H1 (cell line): ENCODE data around the gene DENND6B. TPM values are rescaled to one million over a fixed set of nuclear protein-coding genes. Genes with fewer than 3 reads are reported as not detected.
A peak's percentile ranks its signal among the peaks of the same experiment; 100 is the strongest.

Experiments used
- CTCF ChIA-PET: fragments of 300-600 bp; sonication (Branson Sonifier 250); formaldehyde crosslinking; loops from one replicate; lab custom pipeline; 2021; ENCODE audit not compliant: partially characterized antibody; lab: Charles Lee
- POLR2A ChIA-PET: fragments of 300-600 bp; sonication (Branson Sonifier 250); formaldehyde crosslinking; loops from one replicate; lab custom pipeline; 2021; ENCODE audit warnings: inconsistent platforms; ENCODE audit not compliant: partially characterized antibody; lab: Charles Lee
- DNase-seq, 2 experiments: peaks; one replicate each; pipeline versions ENCODE4 v3.0.0 to v3.0.0-alpha.2; 2010 to 2022; ENCODE audit warnings: low spot score in 2 of 2, low read depth in 1 of 2, mixed read lengths in 1 of 2
- FAIRE-seq: peaks from 2 replicates; lab custom pipeline; 2011; peaks lifted over from hg19 to GRCh38; lab: Jason Lieb, UNC
- H2AFZ ChIP-seq: 2 replicates; pipeline ENCODE4 v1.8.1; 2012; ENCODE audit warnings: low read length, inconsistent platforms
- H2AK5ac ChIP-seq: 2 replicates; pipeline ENCODE4 v1.6.1; 2013; ENCODE audit warnings: low read depth, low read length
- H2BK120ac ChIP-seq: replicated peaks from 2 replicates; pipeline ENCODE3; 2013; ENCODE audit warnings: low read depth, low read length, inconsistent platforms
- H2BK12ac ChIP-seq: 2 replicates; pipeline ENCODE4 v1.6.1; 2013; ENCODE audit warnings: low read depth, low read length
- H2BK15ac ChIP-seq: 2 replicates; pipeline ENCODE4 v1.6.1; 2013; ENCODE audit warnings: low read length
- H2BK20ac ChIP-seq: 2 replicates; pipeline ENCODE4 v1.6.1; 2013; ENCODE audit warnings: low read length
- H2BK5ac ChIP-seq: 2 replicates; pipeline ENCODE4 v1.6.1; 2013; ENCODE audit warnings: low read depth, low read length
- H3K14ac ChIP-seq: 2 replicates; pipeline ENCODE4 v1.6.1; 2013; ENCODE audit warnings: inconsistent platforms; ENCODE audit not compliant: insufficient read length
- H3K18ac ChIP-seq: 2 replicates; pipeline ENCODE4 v1.6.1; 2013; ENCODE audit warnings: low read length; ENCODE audit errors: extremely low read depth
- H3K23ac ChIP-seq: 2 replicates; pipeline ENCODE4 v1.6.1; 2013; ENCODE audit warnings: inconsistent platforms; ENCODE audit not compliant: insufficient read length
- H3K23me2 ChIP-seq: 2 replicates; pipeline ENCODE4 v1.6.1; 2013; ENCODE audit warnings: low read depth, low read length
- H3K27ac ChIP-seq: 2 replicates; pipeline ENCODE4 v1.6.1; 2011; ENCODE audit warnings: low read depth, low read length, inconsistent platforms
- H3K27me3 ChIP-seq, 4 experiments: replicated peaks in 1 of 4; 1 replicate in 1 of 4; 2 replicates in 3 of 4; pipeline versions ENCODE4 v1.6.1 to v1.8.1; 2011 to 2013; ENCODE audit warnings: low read length in 3 of 4, mild to moderate bottlenecking in 3 of 4, inconsistent platforms in 2 of 4, mixed read lengths in 2 of 4, moderate library complexity in 1 of 4; ENCODE audit not compliant: control insufficient read depth in 3 of 4, insufficient read depth in 3 of 4; ENCODE audit errors: extremely low read depth in 1 of 4
- H3K36me3 ChIP-seq, 4 experiments: 2 replicates each; pipeline versions ENCODE4 v1.6.1 to v1.8.1; 2011 to 2013; ENCODE audit warnings: mild to moderate bottlenecking in 4 of 4, low read length in 3 of 4, moderate library complexity in 2 of 4, control low read depth in 1 of 4, inconsistent platforms in 1 of 4; ENCODE audit not compliant: insufficient read depth in 4 of 4, control insufficient read depth in 2 of 4
- H3K4ac ChIP-seq: replicated peaks from 2 replicates; pipeline ENCODE3; 2013; ENCODE audit warnings: low read length, low read depth, mixed read lengths, inconsistent platforms; ENCODE audit not compliant: insufficient read length
- H3K4me1 ChIP-seq, 4 experiments: replicated peaks in 1 of 4; 1 replicate in 1 of 4; 2 replicates in 3 of 4; pipeline versions ENCODE4 v1.6.1 to v1.8.1; 2011 to 2013; ENCODE audit warnings: low read length in 3 of 4, inconsistent platforms in 2 of 4, mixed read lengths in 1 of 4; ENCODE audit not compliant: insufficient read depth in 4 of 4, control insufficient read depth in 3 of 4
- H3K4me2 ChIP-seq, 2 experiments: 2 replicates each; pipeline versions ENCODE4 v1.6.1 to v1.8.1; 2011 to 2013; ENCODE audit warnings: low read depth in 2 of 2, low read length in 2 of 2, control low read depth in 1 of 2, inconsistent platforms in 1 of 2, mild to moderate bottlenecking in 1 of 2; ENCODE audit not compliant: insufficient read depth in 1 of 2
- H3K4me3 ChIP-seq, 4 experiments: fragments of 200-600, 300-600 bp in 1 of 4; sonication (generic), shearing (Covaris generic), sonication (Bioruptor Twin) in 1 of 4; 2 replicates each; pipeline versions ENCODE4 v1.5.1 to v1.8.1; 2011 to 2016; ENCODE audit warnings: low read length in 4 of 4, low read depth in 3 of 4, control low read depth in 2 of 4, inconsistent platforms in 2 of 4, mild to moderate bottlenecking in 2 of 4, mixed read lengths in 1 of 4, moderate library complexity in 1 of 4; ENCODE audit not compliant: insufficient read depth in 2 of 4; ENCODE audit errors: extremely low read depth in 1 of 4
- H3K56ac ChIP-seq: replicated peaks from 2 replicates; pipeline ENCODE3; 2013; ENCODE audit warnings: low read depth, mild to moderate bottlenecking, mixed read lengths, low read length, inconsistent platforms; ENCODE audit not compliant: insufficient read length
- H3K79me1 ChIP-seq: 2 replicates; pipeline ENCODE4 v1.6.1; 2013; ENCODE audit warnings: low read depth, low read length, control low read depth
- H3K79me2 ChIP-seq, 2 experiments: 2 replicates each; pipeline versions ENCODE4 v1.6.1 to v1.8.1; 2012 to 2013; ENCODE audit warnings: low read length in 2 of 2, mild to moderate bottlenecking in 2 of 2, inconsistent platforms in 1 of 2; ENCODE audit not compliant: insufficient read depth in 2 of 2, control insufficient read depth in 1 of 2
- H3K9ac ChIP-seq, 4 experiments: replicated peaks in 1 of 4; 1 replicate in 1 of 4; 2 replicates in 3 of 4; pipeline versions ENCODE4 v1.6.1 to v1.8.1; 2011 to 2013; ENCODE audit warnings: low read depth in 3 of 4, low read length in 3 of 4, control low read depth in 2 of 4, mild to moderate bottlenecking in 2 of 4, moderate library complexity in 2 of 4, inconsistent platforms in 1 of 4; ENCODE audit errors: extremely low read depth in 1 of 4
- H3K9me3 ChIP-seq, 2 experiments: 2 replicates each; pipeline versions ENCODE4 v1.6.1 to v1.8.1; 2012 to 2013; ENCODE audit warnings: mild to moderate bottlenecking in 2 of 2, moderate library complexity in 2 of 2, control low read depth in 1 of 2, inconsistent platforms in 1 of 2, low read depth in 1 of 2, low read length in 1 of 2, mixed read lengths in 1 of 2; ENCODE audit not compliant: insufficient read depth in 2 of 2
- H4K20me1 ChIP-seq, 2 experiments: replicated peaks in 1 of 2; 2 replicates each; pipeline versions ENCODE3 to v1.8.1; 2011 to 2013; ENCODE audit warnings: inconsistent platforms in 2 of 2, low read length in 2 of 2, mild to moderate bottlenecking in 1 of 2; ENCODE audit not compliant: insufficient read depth in 2 of 2, control insufficient read depth in 1 of 2
- H4K5ac ChIP-seq: 2 replicates; pipeline ENCODE4 v1.6.1; 2013; ENCODE audit warnings: low read length, low read depth, mixed read lengths, inconsistent platforms; ENCODE audit not compliant: insufficient read length
- H4K8ac ChIP-seq: 2 replicates; pipeline ENCODE4 v1.8.0; 2013; ENCODE audit warnings: mild to moderate bottlenecking, moderate library complexity, low read length, inconsistent platforms; ENCODE audit not compliant: insufficient read depth; ENCODE audit errors: extremely low read depth
- H4K91ac ChIP-seq: replicated peaks from 2 replicates; pipeline ENCODE3; 2013; ENCODE audit warnings: low read length, mixed read lengths, inconsistent platforms; ENCODE audit not compliant: insufficient read length
- TAF1 ChIP-seq: IDR thresholded peaks from 2 replicates; pipeline ENCODE4 v1.6.1; 2011; ENCODE audit warnings: mild to moderate bottlenecking, low read depth, low read length
- WGBS, 2 experiments: shearing (Covaris generic) in 1 of 2; methylation state at CpG; one replicate each; pipeline versions ENCODE4 v1.1.6 to v1.1.7; 2013 to 2015; ENCODE audit warnings: low lambda C conversion rate in 2 of 2, mixed read lengths in 2 of 2, inconsistent platforms in 1 of 2, low coverage in 1 of 2, missing lambda C conversion rate in 1 of 2; ENCODE audit not compliant: insufficient replicate concordance in 2 of 2, insufficient coverage in 1 of 2, insufficient read length in 1 of 2; ENCODE audit errors: extremely low coverage in 1 of 2, missing lambda C conversion rate in 1 of 2; 5-methylcytosine and 5-hydroxymethylcytosine counted together
- polyA plus RNA-seq, 7 experiments: library from polyadenylated mRNA; depleted of rRNA in 3 of 7; stranded (reverse) in 5 of 7; unstranded in 2 of 7; fragments of >200 nt in 5 of 7; fragments of 200-250 nt in 2 of 7; gene quantifications; 1 replicate in 5 of 7; 2 replicates in 1 of 7; 4 replicates in 1 of 7; pipeline versions ENCODE4 v1.2.1 to v1.2.3, GENCODE V29; 2011 to 2013; ENCODE audit warnings: missing spikeins in 2 of 7, mixed read lengths in 2 of 7
- total RNA-seq: library from RNA; stranded (reverse); fragmentation: NEBNext Ultra II Directional; extraction: Animal tissue kit (Norgen Biotek cat#: 25700); gene quantifications from 2 replicates; pipeline ENCODE4 v1.2.1, GENCODE V29; 2021

The DENND6B gene
- total and polyA plus RNA-seq, 2 of the 8 experiments (the other 6 are each of a cell fraction or from before 2014, with no cell fraction given), result 1.1 to 1.9 TPM

DNA sequence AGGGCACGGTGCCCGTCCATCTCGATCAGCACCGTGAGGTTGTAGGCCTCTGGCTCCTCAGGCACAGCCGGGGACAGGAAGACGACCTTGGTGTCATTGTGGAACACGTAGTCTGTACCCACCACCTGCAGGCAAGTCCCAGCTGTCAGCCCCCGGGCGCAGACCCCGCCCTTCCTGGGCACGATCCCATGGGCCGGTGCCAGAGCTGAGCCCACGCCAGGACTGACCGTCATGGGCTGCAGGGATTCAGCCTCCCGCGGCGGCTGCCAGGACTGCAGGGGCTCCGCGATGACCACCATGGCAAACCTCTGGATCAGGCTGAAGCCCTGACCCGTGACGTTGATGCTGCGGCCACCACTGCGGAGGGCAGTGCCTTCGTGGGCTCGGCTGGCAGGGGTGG lies 44.9 kb downstream of the DENND6B start:
- no peaks in the 10 kb centered on the region for H3K27me3 ChIP-seq
- no peak overlapping the region for H2AK5ac ChIP-seq
- H2AFZ ChIP-seq, result no peak overlapping the region
- no peaks in the 10 kb centered on the region for H3K79me1 ChIP-seq
- no peak overlapping the region for H2BK12ac ChIP-seq
- no peak overlapping the region for H3K4me3 ChIP-seq
- no peak overlapping the region; the same call in 1 of the 2 replicates for H4K8ac ChIP-seq
- no peak overlapping the region for H3K56ac ChIP-seq
- POLR2A ChIA-PET, result interaction anchor here (1.0 to 1.2 kb wide), 3 partner anchors 9 to 161 kb away, joined by 3 to 6 read pairs (median 4); no protein-coding TSS in a partner anchor
- no peak overlapping the region for H3K9ac ChIP-seq
- H4K91ac ChIP-seq, result no peak overlapping the region
- H3K23me2 ChIP-seq, result no peaks in the 10 kb centered on the region
- no peak overlapping the region for H3K4me2 ChIP-seq
- H2BK120ac ChIP-seq, result no peak overlapping the region
- CTCF ChIA-PET, result interaction anchor here (1.2 to 3.5 kb wide), 4 partner anchors 9 to 59 kb away, joined by 3 to 11 read pairs (median 5); no protein-coding TSS in a partner anchor
- TF ChIP-seq TAF1, result no peak
- TF ChIP-seq, all 59 proteins: peak for 0
- Histone ChIP-seq H4K5ac (no peak overlapping the region), H3K79me2 (no peaks in the 10 kb centered on the region), H2BK5ac (no peak overlapping the region), H3K36me3 (peaks cover 26 to 87% (median 41%) of the 10 kb centered on the region in 4 experiments), H3K23ac (no peak overlapping the region), H4K20me1 (peaks cover 0 to 10% of the 10 kb centered on the region in 2 experiments), H2BK20ac (no peak overlapping the region), H2BK15ac (no peak overlapping the region), H3K27ac (0 out of 2 replicates have a peak overlapping the region, but pooled peaks have one; percentile 24), H3K4ac (no peak overlapping the region), H3K4me1 (peaks cover 0 to 2% (median 0%) of the 10 kb centered on the region in 4 experiments; a peak in 2 of 7 replicates), H3K18ac (no peak overlapping the region), H3K14ac (no peak overlapping the region), H3K9me3 (peaks cover 0 to 6% of the 10 kb centered on the region in 2 experiments; a peak in 1 of 4 replicates)
- FAIRE-seq, result no peak
- WGBS, 2 experiments, result 95% methylated on average over 14 of the region's 25 CpGs; no CpG with 5 or more reads in 1 of the 2 experiments
- no peak for DNase-seq
